ENCODE data around the gene RFWD3.

RFWD3 gene

DNA sequence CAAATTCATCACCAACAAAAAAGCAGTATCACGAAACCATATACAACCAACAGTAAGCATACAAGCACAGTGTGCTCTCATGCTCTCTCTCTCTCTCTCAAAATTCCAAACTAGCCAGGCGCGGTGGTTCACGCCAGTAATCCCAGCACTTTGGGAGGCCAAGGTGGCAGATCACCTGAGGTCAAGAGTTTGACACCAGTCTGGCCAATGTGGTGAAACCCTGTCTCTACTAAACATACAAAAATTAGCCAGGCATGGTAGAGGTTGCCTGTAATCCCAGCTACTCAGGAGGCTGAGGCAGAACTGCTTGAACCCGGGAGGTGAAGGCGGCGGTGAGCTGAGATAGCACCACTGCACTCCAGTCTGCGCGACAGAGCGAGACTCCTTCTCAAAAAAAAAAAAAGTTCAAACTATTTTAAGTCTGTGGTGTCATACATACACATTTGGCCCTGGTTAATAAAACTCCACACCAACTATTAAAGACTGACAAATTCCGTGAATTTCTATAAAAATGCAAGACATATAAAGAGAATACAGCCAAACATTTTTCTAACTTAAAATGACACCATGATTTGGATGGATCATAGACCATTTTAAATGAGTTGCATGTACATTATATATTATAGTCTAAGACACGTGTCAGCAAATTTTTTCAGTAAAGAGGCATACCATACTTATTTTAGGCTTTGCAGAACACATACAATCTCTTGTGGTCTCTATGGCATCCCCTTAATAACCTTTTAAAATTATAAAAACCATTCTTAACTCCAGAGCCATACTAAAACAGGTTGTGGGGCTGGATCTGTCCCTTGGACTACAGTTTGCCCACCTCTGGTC is 90.7 kb downstream of the RFWD3 start:
- no peak for DNase-seq

DNA sequence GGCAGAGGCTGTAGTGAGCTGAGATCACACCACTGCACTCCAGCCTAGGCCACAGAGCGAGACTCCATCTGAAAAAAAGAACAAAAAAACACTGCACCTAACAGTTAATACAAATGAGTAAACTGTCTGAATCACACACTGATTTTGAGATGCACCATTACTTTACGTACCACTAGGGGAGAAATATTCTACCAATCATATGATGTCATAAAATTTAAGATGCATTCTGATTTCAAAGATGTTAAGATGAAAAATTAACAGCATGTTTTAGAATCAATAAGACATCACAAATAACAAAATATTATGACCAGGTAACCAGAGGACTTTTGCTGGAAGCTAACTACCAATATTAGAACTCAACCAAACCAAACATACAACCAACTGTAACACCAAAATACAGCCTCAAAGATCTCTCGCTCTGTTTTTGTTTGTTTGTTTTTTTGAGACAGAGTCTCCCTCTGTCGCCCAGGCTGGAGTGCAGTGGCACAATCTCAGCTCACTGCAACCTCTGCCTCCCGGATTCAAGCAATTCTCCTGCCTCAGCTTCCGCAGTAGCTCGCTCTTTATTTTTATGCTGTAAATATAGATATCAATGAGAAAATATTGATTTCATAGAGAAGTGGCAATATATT is 91.4 kb downstream of the RFWD3 start:
- no peak for DNase-seq

DNA sequence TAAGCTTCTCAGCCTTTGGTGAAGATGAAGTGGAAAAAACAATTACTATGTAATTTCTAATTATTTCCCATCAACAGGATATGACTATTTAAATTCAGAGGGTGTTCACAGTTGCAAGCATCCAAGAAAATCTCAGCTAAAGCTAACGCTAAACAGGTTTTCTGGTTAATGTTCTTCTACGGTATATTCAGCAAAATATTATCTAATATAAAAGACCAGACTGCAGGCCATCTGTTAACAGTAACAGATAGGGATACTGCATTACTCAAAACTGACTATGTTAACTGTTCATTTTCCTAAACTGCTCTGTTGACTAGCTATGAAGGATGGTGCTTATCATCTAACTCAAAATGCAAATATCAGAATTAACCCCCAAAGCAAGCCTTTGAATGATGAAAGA is 92.5 kb downstream of the RFWD3 start:
- no peak for DNase-seq

DNA sequence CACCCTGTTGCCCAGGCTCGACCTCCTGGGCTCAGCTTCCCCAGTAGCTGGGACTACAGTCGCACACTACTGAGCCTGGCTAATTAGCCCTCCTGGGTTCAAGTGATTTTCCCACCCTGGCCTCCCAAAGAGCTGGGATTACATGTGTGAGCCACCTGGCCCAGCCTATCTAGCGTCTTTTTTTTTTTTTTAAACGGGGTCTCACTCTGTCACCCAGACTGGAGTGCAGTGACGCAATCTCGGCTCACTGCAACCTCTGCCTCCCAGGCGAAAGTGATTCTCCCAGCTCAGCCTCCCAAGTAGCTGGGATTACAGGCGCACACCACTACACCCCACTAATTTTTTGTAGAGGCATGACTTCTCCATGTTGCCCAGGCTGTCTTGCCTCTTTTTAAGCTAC is 93.1 kb downstream of the RFWD3 start:
- no peak for DNase-seq
